Dedifferentiated amniotic fluid mesenchymal stem cell (primary cell): ENCODE data around the gene CLDN11.

Experiments
- DNase-seq: peaks from one replicate; pipeline ENCODE4 v3.0.0-alpha.2; 2016; ENCODE audit errors: extremely low spot score

The CLDN11 gene

DNA sequence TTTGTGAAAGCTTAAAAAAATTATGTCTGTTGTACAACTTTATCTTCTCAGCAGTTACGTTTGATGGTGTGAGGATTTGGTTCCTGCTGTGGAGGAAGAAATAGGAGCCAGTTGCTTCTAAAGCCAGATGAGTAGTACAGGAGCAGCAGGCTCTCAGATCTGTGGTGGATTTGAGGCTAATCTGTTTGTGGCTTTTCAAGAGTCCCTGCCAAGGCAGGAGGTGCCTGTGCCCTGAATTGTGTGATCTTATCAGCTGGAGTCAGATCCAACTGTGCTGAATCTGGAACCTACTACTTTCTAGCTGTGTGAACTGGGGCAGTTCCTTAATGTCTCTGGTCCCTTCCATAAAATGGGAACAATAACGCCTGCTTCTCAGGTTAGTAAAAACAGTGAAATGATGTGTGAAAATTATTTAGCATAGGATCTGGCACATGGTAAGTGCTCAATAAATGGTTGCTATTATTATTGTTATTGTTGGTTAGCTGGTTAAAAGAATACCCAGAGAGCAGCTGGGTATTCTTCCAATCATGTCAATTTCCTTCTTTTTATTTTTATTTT lies 7.7 kb downstream of the CLDN11 start:
- no peak for DNase-seq

DNA sequence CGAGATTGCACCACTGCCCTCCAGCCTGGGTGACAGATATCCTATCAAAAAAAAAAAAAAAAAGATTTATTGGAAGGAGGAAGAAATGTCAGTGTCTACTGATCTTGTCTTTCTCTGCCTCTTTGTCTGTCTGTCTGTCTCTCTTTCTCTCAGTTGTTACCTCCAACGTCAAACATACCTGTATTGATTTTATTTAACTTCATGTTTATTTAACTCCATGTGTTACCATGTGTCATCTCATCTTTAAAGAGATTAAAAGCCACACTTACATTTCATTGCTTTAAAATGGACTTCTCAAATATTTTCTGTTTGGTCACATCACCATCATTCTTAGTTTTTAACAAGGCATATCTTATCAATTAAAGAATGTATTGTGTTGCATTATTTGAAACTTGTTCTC lies 9.4 kb downstream of the CLDN11 start:
- DNase-seq: no peak

DNA sequence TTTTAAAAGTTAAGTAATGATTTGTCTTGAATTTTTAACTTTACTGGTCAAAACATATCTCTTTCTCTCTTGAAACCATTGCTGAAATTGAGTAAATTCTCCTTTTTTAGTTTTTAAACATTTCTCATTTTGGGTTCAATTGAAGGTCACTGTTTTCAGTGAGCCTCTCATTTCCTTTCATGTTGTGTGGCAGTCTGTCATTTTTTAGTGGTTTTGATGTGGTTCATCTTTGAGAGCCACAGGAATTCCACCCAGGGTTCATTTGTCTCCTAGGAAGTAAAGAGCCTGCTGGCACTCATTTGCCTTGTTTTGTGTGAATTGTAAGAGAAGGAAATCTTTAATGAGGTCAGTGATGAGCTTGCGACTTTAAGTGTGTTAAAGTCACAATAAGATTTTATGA lies 10.4 kb downstream of the CLDN11 start:
- DNase-seq: no peak

DNA sequence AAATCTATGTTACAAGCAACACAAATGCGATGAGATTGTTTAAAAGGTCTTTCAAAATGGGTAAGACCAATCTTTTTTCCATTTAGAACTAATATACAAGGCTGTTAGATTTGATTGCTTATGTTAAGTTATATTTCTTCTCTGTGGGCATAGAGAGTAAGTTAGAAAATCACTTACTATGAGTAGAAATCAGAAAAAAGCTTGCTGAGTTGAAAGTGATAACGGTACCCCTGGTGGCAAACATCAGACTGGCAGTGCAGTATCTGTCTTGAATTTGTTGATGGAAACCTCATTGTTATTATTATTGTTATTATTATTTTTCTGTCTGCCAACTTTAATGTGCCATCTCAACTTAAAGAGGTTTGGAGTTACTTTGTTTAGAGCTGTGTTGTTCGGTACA lies 12.4 kb downstream of the CLDN11 start:
- DNase-seq: no peak

DNA sequence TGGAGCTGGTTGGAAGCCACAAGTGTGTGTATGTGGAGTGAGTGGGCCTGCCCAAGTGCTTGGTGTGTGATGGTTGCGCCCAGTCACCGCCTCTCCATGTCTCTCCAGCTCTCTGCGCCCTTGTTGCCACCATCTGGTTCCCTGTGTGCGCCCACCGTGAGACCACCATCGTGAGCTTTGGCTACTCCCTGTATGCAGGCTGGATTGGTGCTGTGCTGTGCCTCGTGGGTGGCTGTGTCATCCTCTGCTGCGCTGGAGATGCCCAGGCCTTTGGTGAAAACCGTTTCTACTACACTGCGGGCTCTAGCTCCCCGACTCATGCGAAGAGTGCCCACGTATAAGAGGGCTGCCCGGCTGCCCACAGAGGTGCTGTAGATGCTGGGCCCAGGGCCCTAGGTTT lies 13.7 kb downstream of the CLDN11 start:
- DNase-seq: no peak

DNA sequence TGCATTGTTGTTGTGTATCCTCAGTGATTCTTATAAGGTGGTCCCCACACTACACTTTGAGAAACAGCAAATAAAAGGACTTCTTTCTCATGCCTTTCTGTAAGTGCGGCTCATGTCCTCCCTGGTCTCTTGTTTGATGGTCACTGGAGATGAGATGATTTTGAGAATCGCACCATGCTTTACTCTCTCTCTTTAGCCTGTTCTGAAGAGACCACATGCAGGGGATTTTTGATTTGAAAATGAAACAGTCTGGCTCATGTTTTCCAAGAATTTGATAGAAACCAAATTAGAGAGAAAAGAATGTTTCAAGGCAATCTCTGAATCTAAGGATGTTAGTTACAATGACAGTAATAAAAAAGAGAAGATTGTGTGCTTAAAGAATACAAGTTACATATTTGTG lies 18.0 kb downstream of the CLDN11 start:
- no peak for DNase-seq

DNA sequence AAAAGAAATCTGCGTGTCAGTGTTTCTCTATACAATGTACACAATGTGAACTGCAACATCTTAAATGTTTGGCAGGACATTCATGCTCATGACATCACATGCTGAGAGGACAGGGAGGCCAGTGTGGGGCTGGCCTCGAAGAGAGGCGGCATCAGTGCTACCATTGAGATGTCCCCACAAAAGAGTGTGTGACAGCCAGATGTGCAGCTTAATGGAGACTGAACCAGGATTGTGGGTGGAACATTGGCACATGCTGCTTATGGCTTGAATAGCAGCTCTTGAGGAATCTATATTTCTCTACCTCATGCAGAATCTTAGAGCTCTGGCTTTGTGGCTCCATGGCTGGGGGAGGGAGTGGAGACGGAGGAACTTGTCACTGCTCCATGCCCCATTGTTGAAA lies 18.5 kb downstream of the CLDN11 start:
- DNase-seq: no peak

DNA sequence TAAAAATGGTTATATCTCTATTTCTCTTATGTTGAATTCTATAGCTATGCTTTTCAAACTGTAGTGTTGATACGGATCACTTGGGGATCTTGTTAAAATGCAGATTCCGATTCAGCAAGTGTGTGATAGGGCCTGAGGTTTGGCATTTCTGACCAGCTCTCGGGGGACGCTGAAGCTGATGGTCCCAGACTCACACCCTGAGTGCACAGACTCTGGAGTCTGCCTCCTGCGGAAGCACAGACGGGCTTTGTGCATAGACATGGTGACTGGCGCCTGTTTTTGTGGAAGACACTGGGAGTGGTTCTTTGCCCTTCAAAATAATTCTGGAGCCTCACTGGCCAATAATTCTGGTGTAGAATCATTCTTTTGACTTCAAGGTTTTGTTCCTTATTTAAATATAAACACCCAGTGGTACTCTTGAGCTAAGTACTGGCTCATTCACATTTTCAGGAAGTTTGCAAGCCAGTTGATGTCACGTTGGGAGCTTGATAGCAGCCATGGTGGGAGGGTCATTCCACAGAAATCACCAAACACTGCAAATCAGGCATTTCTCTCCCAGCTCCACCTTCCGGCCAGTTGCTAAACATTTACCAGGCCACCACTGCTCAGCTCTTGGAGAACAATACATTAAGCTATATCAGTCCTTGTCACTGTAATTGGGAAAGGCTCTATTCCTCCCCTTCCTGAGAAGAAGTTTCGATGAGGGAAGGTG lies 19.2 kb downstream of the CLDN11 start:
- DNase-seq: no peak

DNA sequence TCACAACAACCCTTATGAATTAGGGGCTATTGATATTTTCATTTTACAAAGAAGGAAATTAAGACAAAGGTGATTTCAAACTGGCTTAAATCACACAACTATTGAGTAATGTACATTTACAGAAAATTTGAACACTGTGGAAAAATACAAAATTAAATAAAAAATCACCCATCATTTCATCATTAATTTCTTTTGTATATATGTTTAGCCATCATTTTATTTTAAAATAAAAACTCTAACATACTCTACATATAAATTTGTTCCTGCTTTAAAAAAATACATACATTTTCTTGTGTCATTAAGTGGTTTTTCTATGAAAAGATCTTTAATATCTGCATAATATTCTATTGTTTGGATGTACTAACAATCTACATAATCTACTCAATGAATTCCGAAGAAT lies 20.2 kb downstream of the CLDN11 start:
- no peak for DNase-seq

DNA sequence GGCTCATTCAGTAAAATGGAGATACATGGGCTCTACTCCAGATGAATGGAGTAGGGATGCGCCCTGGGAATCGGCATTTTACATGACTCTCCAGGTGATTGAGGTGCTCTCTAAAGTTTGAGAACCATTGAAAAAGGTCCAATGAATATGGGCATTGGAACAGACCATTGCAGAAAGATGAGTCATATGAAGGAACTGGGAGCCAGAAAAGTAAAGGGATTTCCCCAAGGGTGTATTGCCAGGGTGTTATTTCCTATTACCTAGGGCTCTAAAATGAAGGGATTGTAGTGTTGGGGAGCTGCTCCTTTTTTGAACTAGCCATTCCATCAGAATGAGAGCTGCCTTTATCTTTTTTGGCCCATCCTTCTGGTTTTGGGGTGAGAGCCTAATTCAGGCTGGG lies 21.7 kb downstream of the CLDN11 start:
- no peak for DNase-seq

DNA sequence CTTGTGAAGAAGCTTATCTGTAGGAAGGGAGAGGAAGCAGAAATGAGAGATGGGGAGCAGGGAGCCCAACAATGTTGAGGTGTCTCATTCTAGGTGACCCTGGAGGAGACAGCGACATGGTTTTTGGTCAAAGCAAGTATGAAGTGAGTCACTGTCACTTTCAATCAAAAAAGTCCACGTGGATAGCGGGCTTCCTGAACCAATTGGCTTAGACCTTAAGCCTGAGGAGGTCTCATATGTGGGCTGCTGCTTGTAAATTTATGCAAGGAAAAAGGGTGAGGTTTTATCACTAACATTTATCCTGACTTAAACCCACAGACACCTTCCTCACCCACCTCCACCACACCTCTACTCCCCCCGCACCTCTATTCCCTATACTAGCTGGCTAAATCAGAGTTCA lies 22.7 kb downstream of the CLDN11 start:
- no peak for DNase-seq

DNA sequence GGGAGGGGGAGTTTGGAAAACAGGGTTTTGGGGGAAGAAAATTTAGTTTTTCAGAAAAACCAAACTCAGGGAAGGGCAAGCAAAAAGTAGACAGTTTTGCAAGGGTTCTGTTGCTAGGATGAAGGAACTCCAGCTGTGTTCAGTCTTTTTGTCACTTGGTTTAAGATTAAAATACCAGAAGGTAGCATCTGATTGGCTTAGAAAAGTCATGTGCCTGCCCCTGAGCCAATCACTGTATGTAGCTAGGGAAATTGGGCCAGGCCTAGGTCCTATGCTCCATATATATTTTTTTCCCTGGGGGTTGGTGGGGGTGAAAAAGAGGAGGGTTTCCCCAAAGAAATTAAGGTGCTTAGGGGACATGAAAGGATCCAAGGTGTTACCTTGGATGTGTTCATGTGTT lies 24.3 kb downstream of the CLDN11 start:
- DNase-seq: no peak

DNA sequence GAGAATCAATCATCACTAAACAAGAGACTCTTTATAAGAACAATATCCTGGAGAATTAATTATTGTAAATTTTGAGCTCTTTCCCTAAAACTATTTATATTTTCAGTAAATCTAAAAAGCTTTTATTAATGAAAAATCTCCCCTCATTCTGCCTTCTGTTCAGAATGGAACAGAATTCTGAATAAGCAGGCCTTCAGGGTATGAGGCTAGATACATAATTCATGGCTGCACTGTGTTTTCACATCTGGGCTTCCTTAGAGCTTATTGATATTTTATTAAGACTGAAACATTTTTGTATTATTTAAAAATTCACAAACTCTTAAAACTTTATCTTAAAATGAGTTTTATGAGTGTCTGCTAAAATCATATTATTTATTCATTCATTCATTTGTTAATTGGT lies 24.8 kb downstream of the CLDN11 start:
- no peak for DNase-seq

DNA sequence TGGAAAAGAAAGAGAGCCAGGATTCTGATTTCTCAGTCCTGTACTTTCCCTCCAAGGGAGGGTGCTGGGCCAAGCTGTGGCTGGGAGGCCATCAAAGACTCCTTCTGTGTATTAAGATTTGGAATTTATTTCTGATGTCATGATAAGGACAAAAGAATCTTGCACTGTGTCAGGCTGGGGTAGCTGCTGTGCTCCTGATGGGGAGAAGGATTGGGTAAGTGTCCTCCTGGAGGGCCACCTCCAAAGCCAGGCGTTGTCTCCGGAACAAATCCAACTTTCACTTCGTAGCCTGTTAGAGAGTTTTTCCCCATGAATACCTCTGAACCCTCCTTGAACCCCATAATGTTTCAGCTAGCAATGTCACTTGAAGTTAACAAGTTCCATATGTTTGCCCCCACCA lies 29.9 kb downstream of the CLDN11 start:
- no peak for DNase-seq

DNA sequence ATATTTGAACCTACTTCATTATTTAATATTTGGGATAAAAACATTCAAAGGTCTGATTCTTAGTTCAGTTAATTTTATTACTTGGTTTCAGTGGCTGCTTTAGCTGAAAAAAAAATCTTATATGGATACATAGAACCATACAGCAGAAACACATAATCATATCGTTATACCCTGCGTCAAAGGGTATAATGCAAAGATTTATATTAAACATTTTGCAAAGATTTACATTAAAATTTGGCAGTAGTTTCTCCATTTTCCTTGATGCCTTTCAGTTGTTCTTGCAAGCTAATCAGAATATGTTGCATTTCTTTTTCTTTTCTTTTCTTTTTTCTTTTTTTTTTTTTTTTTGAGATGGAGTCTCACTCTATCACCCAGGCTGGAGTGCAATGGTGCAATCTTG lies 31.4 kb downstream of the CLDN11 start:
- DNase-seq: no peak

DNA sequence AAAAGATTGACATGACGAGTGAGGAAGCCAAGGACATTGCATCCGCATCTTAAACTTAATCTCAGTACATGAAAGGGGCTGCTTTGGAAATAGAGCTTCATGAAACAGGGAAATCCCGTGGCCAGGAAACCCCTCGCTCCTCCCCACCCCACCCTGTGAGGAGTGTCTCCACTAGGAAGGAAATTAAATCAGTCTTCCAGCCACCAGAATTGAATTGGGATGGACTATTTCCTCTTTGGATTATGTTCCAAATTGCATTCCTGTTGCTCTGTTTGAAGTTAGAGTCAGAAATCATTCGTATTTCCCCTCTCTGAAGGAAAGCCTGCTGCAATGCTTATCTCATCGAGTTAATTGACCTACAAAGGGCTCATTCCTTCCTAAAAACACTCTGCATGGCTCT lies 35.8 kb downstream of the CLDN11 start:
- no peak for DNase-seq

DNA sequence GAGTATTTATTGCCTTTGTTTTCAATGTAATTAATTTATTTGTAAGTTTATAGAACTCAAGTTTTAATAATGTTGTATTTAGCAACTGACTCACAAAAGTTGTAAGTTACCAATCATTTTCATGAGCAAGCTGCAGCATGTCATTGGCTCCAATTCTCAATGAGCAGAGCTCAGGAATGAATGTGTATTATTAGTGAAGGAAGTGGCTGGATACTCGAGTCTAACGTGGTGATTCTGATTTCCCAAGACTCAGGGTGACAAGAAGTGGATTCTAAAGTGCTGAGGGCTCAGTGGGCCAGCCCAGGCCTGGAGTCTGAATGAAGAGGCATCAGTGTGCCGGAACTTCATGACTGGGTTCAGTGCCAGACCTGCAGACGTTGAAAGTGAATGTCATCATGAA lies 39.6 kb downstream of the CLDN11 start:
- no peak for DNase-seq

DNA sequence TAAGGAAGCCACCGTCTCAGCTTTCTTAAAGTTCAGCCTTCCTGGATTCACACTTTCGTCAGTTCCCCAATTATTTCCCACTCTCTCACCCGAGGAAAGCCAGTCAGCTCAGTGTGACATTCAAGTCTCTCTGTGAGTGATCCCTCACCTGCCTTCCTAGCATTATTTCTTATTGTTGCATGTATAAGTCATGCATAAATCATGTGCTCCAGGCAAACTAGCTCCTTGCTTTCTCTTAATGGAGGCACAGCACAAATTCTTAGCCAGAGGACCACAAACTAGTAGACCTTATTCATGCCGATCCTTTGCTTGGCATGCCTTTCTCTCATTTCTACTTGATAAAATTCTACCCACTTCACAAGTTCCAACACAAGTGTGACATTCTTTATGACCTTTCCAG lies 44.3 kb downstream of the CLDN11 start:
- DNase-seq: no peak

DNA sequence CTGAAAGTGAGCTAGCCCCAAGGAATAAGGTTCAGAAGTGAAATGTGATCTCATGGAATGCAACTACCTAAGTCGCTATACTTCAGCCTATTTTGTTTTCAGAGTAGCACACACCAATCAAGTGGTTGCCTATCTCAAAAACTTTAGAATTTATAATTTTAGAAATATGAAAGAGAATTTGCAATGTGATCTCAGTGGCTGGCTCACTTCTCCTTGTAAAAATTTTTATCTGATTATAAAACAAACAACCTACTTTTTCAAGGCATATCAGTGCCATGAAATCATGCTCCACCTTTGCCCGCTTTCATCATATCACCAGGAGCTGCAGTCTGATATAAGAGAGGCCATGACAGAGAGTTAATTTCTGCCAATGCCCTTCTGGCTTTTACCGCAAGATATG lies 47.3 kb downstream of the CLDN11 start:
- DNase-seq: no peak

DNA sequence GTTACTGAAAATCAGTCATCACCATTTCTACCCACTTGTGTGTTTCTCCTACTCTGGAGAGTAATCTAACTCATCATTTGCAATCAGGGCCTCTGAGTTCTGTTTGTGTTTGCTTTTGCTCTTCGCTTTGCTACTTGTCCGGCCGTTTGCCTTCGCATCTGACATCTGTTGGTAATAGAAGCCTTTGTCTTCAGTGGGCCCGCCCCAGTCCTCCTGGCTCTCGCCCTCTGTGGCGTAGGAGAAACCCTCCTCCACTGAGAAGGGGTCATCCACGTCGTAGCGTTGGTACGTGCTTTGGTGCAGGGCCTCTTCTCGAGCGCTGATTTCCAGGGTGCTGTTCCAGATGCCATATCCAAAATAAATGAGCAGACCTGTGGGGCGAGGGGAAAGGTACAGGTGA lies 48.3 kb downstream of the CLDN11 start:
- DNase-seq: no peak

DNA sequence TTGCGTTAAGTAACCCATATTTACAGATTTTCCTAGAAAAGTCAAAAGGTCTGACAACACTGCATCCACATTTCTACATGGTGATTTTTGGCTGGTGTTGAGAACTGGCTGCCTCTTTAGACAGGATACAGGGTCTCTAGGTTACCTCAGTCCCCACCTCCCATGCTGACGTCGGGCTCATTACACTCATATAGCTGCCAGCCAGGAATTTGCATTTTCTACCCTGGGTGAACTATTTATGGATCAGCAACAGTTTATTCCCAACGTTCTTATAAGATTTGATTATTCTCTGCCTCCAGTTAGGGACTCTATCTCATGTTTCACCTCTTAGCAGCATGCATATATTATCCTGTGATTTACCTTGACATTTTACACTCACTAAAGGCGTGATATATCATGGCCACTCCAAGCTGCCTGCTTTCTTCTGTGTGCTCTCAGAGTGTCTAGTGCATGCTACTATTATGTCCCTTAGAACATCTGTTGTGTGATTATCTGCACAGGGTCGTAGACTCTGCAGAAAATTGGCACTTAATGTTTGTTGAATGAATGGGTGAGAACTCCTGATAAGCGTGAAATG lies 49.0 kb downstream of the CLDN11 start:
- no peak for DNase-seq

DNA sequence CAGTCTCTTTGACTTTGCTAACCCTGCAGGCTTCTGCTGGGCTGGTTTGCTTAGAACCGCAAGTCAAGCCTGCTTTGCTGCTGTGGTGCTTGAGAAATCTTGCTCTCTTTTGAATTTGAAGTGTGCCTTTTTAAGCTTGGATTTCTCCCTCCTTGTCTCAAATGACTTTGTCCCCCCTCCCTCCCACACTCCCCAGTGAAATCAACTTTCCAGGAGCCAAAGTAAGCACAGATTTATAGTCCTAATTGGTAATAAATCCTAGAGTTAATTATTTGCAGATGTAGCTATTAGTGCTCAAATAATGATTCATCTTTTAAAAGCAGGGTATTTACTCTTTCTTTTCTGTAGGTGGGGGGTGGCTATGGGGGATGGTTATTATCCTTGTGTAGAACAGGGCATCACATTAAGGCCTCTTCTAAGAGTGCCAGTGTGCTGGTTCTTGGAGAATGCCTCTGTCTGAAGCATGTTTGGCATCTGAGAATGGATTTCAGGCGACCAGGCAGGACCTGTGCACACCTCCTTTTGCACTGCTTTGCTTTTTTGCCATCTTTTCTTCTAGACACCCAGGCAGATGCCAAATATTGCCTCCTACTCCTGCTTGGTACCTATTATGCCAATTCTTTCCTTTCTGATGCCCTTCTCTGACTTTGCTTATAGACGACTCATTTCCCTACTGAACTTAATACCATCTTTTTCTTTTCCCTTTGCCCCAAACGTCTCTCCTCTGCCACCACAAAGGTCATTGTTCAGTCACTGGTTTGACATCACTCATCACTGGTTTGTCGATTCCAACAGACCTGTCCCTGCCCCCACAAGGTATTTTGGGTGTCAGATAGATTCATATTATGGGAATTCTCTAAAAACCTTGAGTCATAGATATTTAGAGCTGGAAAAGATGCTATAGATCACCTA lies 50.7 kb downstream of the CLDN11 start:
- no peak for DNase-seq
